ENCODE results near the gene KIRREL1. TPM values are rescaled to one million over a fixed set of nuclear protein-coding genes. Genes with fewer than 3 reads are reported as not detected.

Gene KIRREL1
- total RNA-seq: 41.8 and 50.2 TPM in 2 replicates
- polyA plus RNA-seq (2012): 118 TPM

DNA sequence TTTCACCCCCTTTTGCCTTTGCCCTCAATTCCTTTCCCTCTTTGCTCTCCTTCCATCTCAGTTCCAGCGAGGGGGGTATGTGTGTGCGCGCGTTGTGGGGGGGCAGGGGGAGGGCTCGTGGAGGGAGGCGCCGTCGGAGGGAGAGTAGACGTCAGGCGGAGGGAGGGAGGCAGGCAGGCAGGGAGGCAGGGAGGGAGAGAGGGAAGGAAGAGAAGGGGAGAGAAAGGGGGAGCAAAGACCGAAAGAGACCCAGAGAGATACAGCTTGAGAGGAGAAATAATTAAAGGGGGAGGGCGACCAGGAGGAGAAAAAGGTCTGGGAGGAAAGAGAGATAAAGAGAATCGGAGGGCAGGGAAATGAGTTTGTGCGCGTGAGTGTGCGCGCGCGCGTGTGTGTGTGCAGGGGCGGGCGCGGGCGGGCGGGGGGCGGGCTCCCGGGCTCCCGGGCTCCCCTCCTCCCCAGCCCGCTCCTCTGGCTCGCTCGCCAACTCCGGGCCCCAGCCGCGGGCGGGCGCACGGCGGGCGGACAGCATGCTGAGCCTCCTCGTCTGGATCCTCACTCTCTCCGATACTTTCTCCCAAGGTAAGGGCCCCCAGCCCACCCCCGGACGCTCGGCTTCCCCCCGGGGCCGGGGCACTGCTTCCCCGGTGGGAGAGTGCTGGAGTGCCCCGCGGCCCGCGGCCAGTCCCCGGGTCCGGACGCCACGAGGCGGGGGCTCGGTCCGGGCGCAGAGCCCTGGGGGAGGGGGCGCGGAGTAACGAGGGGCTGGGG lies at the start of gene KIRREL1:
TSS of gene KIRREL1 (plus strand) at position 499 of the 771 bp plus-strand sequence. CDS start at position 531, 32 bp downstream.
- peak; percentile 60 for DNase-seq (ENCODE audit: low read depth)

DNA sequence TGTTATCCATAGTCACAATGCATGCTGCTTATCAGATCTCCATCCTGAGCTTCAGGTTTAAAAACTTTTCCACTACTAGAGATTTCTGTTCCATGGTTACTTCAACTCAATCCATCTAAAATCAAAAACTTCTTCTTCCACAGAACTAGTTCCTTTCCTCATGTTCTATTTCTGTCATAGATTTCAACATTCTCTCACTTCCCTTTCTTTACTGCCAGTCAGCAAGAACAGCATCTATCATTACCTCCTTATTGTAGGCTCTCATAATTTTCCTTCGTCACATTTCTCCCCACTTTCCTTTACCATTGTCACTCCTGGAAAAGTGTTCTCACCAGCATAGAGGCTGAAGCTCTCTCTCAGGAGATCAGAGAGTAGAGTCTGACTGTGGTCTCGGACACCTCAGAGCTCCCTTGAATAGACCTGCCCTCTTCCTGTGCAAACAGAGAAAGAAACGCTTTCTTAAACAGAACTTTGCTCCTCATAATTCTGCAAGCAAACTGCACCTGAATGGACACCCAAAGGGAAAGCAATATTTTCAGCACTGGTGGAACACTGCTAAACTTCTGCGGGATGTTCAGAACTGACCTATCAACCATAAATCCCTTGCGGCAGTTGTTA lies 48.7 kb upstream of the KIRREL1 start:
- DNase-seq (ENCODE audit: low read depth): no peak

DNA sequence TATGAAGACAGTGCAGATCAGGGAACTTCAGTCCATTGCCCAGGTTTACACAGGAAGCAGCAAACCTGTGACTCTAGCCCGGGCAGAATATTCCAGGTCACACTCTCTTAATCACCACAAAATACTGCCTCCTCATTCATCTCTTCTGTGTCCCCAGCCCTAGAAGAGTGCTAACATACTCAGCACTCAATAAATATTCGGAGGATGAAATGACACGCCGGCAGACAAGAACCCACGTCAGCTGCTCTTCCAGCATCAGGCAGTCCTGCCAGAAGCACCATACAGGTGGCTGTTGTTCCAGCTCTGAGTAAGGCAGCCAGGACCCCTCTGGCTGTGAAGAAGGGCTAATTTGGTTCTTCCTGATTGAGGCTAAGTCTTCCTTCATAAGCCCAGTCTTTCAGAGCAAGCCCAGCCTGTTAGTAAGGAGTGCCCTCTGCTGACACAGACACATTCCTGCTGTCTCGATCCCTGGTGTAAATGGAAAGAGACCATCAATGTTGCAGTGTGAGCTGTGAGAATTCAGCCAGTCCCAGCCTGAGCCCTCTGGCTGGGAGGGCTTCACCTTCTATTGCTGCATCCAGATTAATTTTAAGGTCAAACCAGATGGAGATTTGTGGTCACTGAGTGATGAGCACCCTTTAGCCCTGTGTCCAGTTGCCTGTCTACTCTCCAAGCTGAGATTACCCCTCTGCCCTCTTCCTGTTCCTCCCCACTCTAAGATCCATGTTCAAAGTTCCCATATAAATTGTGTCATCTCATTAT lies 45.0 kb upstream of the KIRREL1 start:
- DNase-seq (ENCODE audit: low read depth): peak; percentile 53

DNA sequence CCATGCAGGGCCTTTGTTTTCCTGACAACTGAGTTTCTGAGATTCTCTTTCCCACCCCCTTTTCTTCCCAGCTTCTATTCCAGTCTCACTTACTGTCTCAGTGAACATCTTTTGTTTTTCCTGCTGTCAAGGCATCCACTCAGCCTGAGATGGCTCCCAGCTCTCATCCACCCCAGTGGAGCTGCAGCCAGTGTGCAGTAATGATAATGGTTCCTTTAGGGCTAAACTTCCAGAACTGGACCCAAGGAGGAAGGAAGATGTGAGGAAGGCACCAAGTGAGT lies 44.4 kb upstream of the KIRREL1 start:
- no peak for DNase-seq (ENCODE audit: low read depth)

DNA sequence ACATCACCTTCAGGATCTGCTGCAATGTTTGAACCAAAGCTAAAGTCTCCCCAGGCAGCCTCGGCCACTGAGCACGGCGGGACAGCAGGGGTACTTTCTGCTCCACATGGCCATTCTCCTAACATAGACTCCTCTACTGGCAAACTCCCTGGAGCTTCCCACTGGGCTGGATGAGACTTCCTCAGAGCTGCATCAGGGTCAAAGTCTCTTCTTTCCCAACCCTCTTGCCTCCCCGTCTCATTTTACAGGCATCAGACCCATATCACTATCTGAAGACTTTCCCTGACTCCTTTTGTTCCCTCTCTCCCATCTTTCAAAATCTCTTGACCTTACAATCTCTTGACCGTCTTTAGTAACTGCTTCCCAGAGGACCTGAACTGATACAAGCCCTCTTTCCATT lies 42.2 kb upstream of the KIRREL1 start:
- DNase-seq (ENCODE audit: low read depth): no peak

DNA sequence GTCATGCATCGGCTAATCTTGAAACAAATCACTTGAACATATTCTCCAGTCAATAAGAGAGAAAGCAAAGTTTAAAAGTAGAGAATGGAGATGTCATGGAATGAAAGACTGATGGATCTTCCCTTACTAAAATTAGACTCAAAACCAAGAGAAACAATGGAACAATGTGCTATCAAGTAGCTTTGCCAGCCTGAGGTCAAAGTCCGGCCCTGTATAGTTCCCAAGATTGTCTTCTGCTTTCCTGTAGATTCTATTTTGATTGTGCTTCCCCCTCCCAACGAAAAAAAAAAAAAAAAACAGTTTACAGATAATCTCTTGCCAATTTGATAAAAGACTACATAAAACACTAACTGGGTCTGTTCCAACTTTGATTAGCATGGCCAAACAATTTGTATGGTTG lies 40.8 kb upstream of the KIRREL1 start:
- no peak for DNase-seq (ENCODE audit: low read depth)

DNA sequence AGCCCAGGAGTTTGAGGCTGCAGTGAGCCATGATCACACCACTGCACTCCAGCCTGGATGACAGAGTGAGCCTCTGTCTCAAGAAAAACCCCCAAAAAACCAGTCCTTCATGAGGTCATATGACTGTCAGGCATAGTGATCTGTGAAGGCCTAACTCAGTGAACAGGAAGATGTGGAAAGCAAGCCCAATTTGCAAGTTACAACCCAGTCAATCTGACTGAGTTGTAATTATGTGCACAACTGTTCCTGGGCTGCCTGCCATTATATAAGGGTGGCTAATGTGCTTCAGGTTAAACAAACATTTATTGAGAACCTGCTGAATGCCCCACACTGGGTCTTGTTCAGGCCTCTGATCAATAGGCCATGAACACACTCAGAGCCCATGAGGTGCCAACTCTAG lies 38.2 kb upstream of the KIRREL1 start:
- DNase-seq (ENCODE audit: low read depth): no peak

DNA sequence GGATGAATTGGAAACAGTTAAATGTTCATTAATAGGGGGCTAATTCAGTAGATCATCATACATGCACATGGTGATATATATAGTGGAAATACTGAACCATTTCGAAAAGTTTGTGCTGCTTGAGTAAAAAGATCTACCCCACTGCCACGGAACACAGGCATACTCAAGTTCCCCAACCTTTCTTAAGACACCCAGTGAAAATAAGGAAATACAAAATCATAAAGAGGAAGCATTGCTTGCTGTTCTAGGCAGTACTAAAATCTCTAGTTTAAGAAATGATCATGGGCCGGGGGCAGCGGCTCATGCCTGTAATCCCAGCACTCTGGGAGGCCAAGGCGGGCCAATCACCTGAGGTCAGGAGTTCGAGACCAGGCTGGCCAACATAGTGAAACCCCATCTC lies 37.6 kb upstream of the KIRREL1 start:
- DNase-seq (ENCODE audit: low read depth): no peak

DNA sequence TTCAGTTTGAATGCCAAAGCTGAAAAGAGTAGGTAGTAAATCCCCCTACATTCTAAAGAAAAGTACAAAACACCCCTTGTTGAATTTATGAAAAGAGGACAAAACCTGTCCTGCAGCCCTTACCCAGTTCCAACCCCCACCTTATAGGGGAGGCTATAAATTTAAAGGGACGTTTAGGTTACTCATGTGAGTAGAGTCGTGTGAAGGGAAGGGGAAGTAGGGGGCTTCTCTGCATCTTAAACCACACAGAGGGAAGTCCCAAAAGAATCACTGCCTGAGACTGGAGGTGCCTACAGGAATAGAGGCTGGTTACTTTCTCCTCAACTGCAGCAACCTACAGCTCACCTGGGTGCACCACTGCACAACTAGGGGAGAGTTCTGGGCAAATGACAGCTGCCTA lies 36.7 kb upstream of the KIRREL1 start:
- DNase-seq (ENCODE audit: low read depth): no peak

DNA sequence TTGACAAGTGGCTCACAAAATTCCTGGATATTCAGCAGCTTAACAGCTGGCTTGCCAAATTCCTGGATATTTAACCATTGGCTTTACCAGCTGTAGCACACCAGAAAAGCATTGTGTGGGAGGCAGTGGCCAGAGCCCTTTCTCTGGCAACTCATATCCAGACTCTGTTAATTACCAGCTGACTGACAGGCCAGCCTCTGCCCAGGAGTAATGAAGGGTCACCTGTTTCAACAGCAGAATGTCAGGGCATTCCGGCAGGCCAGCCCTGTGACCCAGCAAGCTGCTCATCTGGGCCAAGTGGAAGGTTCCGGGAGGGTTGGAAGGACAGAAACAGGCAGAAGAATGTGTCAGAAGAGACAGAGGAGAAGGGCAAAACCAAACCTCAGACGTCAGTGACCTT lies 35.2 kb upstream of the KIRREL1 start:
- DNase-seq (ENCODE audit: low read depth): peak; percentile 5

DNA sequence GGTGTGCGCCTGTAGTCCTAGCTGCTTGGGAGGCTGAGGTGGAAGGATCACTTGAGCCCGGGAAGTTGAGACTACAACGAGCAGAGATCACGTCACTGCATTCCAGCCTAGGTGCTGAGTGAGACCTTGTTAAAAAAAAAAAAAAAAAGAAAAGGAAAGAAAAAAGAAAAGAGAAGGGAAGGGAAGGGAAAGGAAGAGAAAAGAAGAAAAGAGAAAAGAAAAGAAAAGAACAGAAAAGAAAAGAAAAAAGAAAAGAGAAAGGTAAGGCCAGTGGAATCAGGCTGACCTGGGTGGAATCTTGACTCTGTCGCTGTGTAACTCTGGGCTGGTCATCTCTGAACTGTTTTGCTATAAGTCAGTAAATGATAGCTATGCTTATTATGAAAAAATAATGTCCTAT lies 33.7 kb upstream of the KIRREL1 start:
- no peak for DNase-seq (ENCODE audit: low read depth)

DNA sequence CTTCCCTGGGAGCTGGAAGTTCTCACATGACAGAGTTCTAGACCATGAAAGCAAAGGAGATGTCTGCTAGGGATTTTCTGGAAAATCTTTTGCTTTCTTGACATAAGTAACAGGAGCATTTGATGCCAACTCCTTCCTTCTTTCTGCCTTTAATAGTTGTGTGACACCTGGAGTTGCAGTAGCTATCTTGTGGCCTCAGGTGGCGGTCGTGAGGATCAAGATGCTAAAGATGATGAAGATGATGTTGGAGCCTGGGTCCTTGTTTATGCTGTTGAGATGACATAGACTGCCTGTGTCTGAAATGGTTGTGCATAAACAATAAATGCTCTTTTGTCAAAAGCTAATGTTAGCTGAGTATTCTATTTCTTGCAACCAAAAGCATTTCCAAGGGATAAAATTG lies 32.7 kb upstream of the KIRREL1 start:
- DNase-seq (ENCODE audit: low read depth): no peak

DNA sequence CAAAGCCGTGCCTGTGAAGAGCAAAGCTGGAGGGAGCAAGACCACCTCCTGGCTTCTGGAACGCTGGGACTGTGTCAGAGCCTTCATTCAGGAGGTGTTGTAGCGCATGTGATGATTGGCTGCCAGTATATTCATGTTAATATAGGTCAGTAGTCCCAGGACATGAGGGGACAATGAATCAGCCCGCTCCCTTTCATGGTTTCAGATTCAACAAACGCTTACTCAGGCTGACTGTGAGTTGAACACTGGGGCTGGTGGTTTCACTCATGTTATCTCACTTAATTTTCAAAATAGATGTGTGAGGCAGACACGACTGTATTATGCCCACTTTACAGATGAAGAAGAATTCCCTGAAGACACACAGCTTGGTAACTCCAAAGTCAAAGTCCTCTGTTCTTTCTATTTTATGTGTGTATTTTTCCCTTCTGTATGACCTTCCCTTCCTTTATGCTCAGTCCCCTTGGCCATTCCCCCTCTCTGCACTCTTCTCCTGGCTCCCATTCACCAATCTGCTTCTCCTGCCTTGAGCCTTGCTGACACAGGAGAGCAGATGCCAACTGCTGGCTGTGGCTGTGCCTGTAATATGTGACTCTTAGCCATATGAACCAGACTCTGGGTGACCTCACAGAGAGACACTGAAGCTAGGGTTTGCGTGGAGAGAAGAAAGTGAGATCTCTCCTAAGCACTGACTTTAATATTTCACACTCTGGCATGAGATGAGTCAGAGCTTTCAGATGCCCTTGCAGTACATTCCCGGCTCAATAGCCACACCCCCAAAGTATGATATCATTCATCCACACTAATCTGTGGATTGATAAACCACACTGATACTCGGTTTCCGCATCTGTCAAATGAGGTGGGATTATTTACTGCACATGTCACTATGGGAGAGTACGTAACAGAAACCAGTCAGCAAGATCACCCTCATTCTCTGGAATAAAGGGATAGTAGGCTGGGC lies 31.4 kb upstream of the KIRREL1 start:
- DNase-seq (ENCODE audit: low read depth): peak; percentile 70

DNA sequence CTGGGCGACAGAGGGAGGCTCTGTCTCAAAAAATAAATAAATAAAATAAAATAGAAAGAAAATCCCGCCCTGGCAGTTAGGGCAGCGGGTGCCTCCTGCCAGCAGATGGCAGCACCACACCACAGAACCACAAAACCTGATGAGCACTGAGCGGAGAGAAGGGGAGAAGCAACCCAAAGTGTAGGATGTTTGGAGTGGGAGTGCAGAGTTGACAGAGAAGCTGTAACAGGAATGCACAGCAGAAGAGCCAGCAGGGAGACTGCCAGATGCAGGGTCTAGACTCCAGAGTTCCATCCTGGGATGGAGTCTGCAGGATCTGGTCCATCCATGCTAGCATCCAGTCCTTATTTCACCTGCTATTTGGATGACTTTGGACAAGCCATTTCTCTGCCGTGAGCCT lies 29.7 kb upstream of the KIRREL1 start:
- peak; percentile 85 for DNase-seq (ENCODE audit: low read depth)

DNA sequence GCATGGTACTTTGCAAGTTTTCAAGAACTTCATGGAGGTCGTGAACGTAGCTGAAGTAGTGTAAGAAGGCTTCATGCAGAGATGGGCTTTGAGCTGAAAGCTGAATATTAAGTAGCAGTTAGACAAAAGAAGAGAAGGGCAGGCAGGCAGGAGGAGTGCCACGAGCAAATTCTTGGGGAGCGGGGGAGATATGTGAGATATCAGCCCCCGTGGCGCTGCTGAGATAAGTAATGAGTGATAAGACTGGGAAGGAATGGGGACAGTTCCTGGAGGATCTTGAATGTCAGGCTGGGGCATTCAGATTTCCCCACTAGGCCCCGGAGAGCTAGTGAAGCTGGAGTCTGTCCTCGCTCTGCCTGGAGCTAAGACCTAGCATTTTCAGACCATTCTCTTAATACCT lies 27.9 kb upstream of the KIRREL1 start:
- DNase-seq (ENCODE audit: low read depth): no peak

DNA sequence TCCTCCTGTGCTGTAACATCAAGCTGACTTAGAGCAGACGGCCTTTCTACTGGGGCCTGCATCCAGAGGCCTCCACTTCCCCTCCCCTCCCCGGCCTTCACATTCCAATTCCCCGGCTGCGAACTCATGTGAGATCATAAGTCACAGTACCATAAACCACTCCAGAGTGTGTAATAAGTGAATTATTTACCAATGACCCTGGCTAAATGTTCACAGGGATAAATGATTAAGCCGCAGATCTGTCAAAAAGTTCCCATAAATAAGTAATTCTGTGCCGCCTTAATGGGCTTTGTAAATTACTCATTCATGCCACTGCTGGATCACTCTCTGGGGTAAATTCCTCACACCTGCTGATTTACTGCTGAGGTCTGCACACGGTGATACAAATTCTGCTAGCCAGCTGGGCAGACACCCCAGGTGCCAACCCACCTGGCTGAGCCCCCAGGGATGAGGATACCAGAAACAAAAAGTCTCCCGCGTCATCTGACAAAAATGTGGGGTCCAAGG lies 27.4 kb upstream of the KIRREL1 start:
- DNase-seq (ENCODE audit: low read depth): no peak

DNA sequence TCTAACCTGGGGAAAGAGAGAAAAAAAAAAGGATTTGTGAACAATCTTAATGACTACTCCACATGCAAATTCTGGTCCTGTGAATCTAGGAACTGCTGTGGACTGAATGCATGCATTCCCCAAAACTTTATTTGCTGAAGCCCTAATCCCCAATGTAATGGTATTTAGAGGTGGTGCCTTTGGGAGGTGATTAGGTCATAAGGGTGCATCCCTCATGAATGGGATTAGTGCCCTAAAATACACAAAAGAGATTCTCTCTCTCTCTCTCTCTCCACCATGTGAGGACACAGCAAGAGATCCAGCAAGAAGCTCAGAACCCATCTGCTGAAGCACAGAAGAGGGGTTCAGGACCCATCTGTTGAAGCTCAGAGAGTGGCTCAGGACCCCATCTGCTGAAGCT lies 26.2 kb upstream of the KIRREL1 start:
- no peak for DNase-seq (ENCODE audit: low read depth)

DNA sequence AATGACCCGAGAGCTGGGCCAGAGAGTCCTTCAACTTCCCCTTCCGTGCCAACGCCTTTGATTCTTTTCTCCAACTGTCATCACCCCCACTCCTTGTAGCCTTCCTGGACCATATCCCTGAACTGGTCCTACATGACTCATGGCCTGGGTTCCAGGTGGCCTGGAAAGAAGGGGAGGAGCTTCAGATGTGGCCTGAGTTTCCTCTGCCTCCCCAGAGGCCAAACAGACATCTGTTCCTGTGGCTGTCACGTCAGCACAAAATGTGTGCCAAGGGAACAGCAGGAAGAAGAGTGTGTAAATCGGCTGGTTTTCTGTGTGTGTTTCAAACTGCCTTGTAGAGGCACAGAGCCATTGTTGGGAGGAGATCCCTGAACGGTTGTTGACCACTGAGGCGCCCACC lies 24.9 kb upstream of the KIRREL1 start:
- DNase-seq (ENCODE audit: low read depth): peak; percentile 85

DNA sequence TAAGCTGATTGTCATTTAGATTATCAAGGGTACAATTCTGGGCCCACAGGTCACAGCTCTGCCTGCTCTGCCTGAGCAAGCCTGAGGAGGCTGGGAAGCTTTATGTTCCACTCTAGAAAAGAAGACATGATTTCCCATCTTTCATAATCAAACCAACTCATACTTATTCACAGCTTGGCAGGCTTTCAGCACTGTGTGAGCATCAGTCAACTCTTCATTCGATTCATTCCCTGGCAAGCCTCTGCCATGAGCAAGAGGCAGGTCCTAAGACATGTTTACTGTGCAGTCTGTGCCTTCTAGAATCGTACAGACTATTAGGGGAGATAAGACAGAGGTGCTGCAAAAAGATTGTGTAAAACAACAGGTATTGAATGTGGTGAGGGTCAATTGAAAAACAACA lies 24.5 kb upstream of the KIRREL1 start:
- peak; percentile 56 for DNase-seq (ENCODE audit: low read depth)

DNA sequence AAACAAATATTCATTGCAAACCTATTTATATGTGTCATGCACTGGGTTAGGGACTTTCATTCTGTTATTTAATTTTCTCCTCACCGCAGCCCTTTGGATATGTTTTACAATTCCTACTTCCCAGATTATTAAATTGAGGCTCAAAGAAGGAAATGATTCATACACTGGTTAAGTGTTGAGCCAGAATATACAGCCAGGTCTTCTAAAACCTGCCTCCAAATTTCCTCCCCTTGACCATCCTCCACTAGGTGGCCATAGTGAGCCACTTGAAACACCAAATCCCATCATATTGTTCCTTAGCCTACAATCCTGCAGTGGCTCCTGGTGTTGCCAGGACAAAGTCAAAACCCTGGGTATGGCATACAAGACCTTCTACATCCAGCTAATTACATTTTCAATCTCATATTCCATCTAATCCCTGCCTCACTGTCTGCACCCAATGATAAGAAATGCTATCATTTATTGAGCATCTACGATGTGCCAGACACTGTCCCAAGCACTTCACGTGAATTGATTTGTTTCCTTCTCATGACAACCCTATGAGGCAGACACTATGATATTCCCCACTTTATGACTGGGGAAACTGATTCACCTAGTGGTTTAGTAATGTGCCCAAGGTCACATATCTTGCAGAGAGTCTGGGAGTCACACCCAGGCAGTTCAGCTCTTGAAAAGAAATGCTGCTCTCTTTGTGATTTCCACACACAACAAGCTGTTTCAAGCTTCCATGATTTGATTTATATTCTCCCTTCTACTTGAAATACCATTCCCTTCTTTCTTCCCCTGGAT lies 23.6 kb upstream of the KIRREL1 start:
- DNase-seq (ENCODE audit: low read depth): peak; percentile 70
